ENCODE data around the gene PLXND1.

GRCh38 chr3:129549805-129550204 lies 56.7 kb downstream of the PLXND1 start:
- no peak for TF ChIP-seq POLR2A (IDR thresholded peaks at IDR 0.05)
- TF ChIP-seq CTCF (IDR thresholded peaks at IDR 0.05), result no peak
